HTR-8/SVneo (cell line): ENCODE results near the gene SLC38A1.
"Not testable (repeated sequence)": the region's sequence is repeated elsewhere in the genome, so short reads cannot be mapped to it uniquely, and the experiment has no call there.

Experiments used
- DNase-seq: peaks from one replicate; pipeline ENCODE4 v3.0.0; 2011; ENCODE audit warnings: low spot score, mixed read lengths; ENCODE audit not compliant: insufficient read length
- FAIRE-seq: peaks from 2 replicates; lab custom pipeline; 2011; peaks lifted over from hg19 to GRCh38; lab: Jason Lieb, UNC

SLC38A1 gene

GRCh38 chr12:46210873-46211439, 57.9 kb downstream of the SLC38A1 start:
- no peak for FAIRE-seq

GRCh38 chr12:46209914-46210872, 58.6 kb downstream of the SLC38A1 start:
- FAIRE-seq (peak; percentile 48), DNase-seq (no peak)

More at GRCh38 chr12:46210873-46211439, 57.9 kb downstream of the SLC38A1 start:
- no peak for DNase-seq

DNA sequence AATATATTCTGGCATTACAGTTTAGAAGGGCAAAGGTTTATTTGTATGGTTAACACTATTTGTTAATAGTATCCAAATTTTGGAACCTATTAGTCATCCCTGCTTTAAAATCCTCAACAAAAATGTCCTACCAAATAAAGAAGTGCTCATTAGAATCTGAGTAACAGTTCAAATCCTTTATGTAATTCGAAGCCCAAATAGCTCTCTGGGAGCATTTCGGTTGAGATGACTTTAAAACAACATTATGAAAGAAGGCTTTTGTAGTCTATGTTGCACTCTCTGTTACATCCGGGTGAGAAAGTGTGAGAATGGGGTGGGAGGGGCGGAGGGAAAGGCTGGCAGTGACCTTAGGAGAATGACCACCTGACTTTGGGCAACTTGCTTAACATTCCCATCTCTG, 59.7 kb downstream of the SLC38A1 start:
- FAIRE-seq (no peak), DNase-seq (no peak)

DNA sequence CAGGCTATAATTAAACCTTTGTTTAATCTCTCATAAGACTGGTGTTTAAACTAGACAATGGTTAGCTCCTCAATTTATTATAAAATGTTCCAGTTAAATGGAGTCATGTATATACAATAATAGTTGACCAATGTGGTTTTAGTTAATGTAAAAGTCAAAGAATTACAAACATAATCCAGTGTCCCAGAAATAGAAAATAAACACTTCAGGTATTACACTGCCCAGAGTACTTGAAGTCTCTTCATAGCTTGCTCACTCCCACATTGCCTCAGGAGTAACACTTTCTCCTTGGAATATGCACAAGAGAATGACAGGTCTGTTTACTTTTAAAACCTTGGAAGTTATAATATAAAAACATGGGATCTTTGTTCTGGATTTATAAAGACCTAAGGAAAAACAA, 60.5 kb downstream of the SLC38A1 start:
- FAIRE-seq, result no peak
- DNase-seq, result no peak

DNA sequence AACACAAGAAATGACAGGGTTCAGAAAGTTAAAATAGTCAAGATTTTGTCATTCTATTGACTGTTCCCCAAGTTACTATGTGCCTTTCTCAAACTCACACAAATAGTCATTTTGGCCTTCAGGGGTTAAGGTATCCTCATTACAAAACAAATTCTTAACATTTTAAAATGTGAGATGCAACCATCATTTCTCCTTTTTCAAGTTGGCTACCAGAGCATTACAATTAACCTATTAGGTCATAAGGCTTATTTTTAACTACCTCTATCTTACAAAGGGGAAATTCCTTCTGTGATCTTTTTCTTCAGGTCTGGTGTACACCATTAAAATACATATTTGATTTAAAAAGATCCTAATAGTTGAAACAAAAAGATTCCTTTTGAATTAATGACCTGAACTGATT, 61.2 kb downstream of the SLC38A1 start:
- FAIRE-seq (no peak), DNase-seq (no peak)

DNA sequence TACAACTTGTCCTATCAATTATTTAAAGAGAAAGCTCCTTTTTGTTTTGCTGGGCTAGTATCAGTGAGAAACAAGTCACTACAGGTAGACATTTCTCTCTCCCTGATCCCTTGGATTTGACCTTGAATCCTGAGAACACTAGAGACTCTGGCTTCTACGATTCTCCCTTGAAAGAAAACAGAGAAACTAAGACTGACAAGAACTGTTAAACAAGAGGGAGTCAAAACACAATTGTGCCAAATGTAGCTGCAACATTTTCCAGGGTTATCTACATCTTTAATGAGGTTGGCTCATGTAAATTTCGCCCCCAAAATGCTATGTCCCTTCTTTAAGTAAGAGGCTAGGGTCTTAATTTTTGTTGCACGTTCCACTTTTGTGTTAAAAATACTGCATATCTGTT, 62.4 kb downstream of the SLC38A1 start:
- FAIRE-seq (no peak), DNase-seq (no peak)

- FAIRE-seq, result no peak
Observed at GRCh38 chr12:46205294-46205693, 63.5 kb downstream of the SLC38A1 start.

DNA sequence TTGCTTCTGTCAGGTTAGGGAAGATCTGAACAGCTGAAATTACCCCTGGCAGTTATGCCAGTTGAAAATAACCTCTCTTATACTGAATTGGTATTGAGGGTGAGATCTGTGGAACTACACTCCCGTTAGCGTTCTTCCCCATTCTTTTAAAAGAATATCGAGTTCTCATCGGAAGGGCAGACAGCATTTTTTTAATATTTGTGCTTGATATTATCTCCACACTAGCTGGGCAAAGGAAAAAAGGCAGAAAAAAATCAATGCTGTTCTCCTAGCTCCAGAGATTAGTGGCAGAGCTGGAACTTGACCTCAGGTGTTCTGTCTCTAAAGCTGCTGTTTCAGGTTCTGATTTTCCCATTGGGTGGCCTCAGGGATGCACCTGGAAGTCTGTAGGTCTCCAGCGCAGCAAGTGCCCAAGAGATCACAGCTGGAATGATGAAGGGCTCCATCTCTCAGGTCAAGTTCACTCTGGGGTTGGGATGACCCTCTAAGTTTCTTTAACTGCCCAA, 67.5 kb downstream of the SLC38A1 start:
- DNase-seq (no peak), FAIRE-seq (no peak)

More at GRCh38 chr12:46205294-46205693, 63.5 kb downstream of the SLC38A1 start:
- no peak for DNase-seq

DNA sequence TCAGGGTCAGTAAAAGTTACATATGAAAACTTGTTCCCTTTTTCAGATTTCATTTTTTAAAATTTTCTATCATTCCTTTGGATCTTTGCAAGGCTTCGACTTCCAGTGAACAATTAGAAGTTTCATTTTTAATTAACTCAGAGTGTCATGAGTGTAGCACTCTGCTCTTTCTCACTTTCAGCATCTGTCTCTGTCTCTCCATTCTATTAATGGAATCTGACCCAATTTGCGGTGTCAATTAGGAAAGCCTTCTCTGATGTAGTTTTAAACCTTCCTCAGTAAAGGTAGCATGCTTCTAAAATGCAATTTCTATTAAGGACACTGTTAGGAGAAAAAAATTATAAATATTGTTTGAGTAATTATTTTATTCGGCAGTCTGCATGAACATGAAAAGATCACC, 68.3 kb downstream of the SLC38A1 start:
- DNase-seq, result no peak

GRCh38 chr12:46198913-46199312, 69.9 kb downstream of the SLC38A1 start:
- FAIRE-seq (no peak), DNase-seq (no peak)

More for the DNA sequence above, 68.3 kb downstream of the SLC38A1 start:
- no peak for FAIRE-seq

GRCh38 chr12:46197883-46198282, 71.0 kb downstream of the SLC38A1 start:
- no peak for DNase-seq
- no peak for FAIRE-seq

DNA sequence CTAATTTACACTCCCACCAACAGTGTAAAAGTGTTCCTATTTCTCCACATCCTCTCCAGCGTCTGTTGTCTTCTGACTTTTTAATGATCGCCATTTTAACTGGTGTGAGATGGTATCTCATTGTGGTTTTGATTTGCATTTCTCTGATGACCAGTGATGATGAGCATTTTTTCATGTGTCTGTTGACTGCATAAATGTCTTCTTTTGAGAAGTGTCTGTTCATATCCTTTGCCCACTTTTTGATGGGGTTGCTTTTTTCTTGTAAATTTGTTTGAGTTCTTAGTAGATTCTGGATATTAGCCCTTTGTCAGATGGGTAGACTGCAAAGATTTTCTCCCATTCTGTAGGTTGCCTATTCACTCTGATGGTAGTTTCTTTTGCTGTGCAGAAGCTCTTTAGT, 78.3 kb downstream of the SLC38A1 start:
- not testable (repeated sequence) for DNase-seq, FAIRE-seq

DNA sequence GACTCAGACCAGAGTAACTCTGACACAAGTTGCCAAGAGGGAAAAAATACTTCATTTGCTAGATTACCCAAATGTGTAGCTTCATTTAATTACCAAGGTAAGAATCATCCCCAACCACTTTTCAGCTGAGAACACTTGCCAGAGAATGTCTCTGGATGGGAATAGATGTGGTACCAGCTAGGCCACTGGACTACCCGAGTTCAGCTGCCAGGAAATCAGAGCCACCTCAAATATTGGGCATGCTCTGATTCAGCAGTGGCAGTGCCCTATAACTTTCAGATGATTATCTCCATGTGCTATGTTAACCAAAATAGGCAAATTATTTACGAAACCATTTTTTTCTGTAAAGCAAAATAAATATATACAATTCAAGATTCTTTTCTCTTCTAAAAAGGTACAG, 80.7 kb downstream of the SLC38A1 start:
- FAIRE-seq (no peak), DNase-seq (no peak)

DNA sequence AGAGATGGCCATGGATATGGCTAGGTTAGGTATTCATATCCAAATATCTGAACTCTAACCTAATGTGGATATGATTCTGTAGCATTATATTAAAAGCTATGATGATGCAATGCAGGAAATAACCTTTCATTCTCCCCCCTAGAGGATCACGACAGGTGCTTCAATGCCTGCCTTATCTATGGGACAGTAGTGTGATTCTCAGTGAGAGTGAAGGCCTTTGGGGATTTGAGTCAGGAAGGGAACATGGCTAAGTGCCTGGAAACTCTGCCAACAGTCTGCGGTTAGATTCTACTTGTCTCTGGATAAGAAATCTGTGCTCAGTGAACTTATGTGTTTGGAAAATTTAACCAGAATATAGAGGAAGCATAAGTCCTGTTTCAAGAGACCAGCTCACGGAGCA, 81.8 kb downstream of the SLC38A1 start:
- no peak for FAIRE-seq

GRCh38 chr12:46186088-46186487, 82.8 kb downstream of the SLC38A1 start:
- no peak for FAIRE-seq

More for the DNA sequence above, 81.8 kb downstream of the SLC38A1 start:
- no peak for DNase-seq

GRCh38 chr12:46185686-46186085, 83.2 kb downstream of the SLC38A1 start:
- DNase-seq, result no peak
- no peak for FAIRE-seq

More at GRCh38 chr12:46186088-46186487, 82.8 kb downstream of the SLC38A1 start:
- DNase-seq, result no peak

- DNase-seq, result no peak
- no peak for FAIRE-seq
Observed at GRCh38 chr12:46184798-46185595, 83.8 kb downstream of the SLC38A1 start.

DNA sequence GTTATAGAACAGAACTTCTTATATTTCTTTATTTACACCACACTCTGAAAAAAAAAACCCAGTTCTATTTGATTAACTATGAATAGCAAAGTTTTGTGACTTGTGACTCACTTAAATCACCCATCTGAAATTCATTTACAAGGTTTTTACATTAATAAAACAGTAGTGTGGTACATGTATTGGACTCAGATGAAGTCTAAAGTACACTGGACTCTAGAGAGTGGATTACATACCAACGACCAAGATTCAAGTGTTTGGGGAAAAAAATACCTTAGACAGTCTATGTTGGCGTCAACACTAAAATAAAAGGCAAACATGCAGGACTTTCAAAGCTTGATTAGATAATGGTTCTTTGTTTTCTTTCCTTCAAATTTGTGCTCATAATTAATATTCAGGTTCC, 85.7 kb downstream of the SLC38A1 start:
- DNase-seq (no peak), FAIRE-seq (no peak)

GRCh38 chr12:46181465-46181864, 87.4 kb downstream of the SLC38A1 start:
- FAIRE-seq (no peak), DNase-seq (no peak)

DNA sequence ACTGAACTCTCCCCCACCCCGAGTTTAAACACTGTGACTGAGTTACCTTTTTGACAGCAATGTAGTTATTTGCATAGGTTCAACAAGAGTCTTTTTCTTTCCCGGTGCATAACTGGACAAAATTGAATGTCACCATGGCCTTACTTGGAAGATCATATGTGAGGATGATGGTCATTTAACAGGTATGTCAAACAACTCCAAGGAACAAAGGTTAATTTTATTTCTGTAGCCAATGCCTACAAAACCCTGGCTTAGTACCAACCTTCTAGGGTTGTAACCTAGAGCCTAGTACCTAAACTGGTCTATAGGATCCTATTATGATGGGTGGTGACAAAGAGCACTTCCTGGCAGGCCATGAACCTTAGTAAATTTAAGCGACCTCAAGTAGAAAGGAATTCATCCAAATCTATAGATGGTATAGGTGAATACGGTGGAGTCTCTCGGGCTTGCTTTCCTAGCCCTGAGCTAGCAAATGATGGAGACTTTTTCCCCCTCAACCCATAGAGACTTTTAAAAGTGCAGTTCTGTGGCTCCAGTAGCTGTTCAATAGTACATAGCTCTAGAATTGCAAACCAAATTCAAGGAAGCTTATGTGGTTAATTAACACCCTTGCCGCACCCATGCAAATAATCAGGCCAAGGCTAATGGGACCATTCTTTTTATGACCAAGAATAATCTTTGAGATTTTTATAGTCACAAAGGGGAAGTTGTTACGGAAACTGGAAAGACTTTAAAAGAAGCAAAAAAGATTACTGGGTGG, 89.0 kb downstream of the SLC38A1 start:
- DNase-seq (no peak), FAIRE-seq (no peak)
